NCI-H1092 treated with DMSO at 0.1 percent for 48 hours (cell line): Measurements from ENCODE around the gene DELE1.
A peak's percentile ranks its signal among the peaks of the same experiment; 100 is the strongest.

Source experiments
- DNase-seq: peaks from one replicate; lab custom pipeline; 2025; lab: John Stamatoyannopoulos, UW

DELE1 gene, protein sequence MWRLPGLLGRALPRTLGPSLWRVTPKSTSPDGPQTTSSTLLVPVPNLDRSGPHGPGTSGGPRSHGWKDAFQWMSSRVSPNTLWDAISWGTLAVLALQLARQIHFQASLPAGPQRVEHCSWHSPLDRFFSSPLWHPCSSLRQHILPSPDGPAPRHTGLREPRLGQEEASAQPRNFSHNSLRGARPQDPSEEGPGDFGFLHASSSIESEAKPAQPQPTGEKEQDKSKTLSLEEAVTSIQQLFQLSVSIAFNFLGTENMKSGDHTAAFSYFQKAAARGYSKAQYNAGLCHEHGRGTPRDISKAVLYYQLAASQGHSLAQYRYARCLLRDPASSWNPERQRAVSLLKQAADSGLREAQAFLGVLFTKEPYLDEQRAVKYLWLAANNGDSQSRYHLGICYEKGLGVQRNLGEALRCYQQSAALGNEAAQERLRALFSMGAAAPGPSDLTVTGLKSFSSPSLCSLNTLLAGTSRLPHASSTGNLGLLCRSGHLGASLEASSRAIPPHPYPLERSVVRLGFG

DNA sequence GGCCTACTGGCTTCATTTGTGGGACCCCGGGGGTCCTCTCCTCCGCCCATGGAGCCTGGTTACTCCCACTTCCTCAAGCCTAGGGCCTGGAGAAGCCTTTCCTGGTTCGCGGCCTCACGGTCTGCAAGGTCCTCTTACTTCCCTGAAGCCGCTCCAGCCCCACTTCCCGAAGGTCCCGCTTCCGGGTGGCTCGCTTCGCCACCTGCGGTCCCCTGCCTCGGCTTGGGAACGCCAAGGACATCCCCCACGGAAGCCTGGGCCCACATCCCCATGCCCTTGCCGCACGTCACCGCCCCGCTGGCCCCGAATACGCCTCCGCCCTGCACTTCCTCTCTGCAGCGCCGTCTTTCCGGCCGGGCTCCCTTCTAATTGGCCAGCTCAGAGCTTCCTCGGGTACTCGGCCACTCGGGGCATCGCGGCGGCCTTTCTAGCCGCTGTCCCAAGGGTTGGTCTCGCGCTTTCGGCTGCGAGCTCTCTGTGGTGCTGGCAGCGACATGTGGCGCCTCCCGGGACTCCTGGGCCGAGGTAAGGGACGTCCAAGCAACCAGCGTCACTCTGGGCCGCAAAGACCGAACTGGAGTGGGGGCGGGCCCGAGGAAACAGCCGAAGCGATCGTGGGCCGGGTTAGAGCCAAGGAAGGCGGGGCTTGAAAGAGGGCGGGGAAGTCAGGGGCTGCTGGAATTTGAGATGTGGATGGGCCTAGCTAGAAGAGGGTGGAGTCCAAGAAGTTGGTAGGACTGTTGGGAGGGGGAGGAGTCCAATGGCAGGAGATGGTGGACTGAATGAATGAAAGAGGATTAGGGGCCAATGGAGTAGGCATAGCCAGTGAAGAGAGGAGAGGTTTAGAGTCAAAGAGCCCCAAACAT lies at the start of gene DELE1:
DELE1 (plus strand) TSS at position 424 of the 866 bp plus-strand sequence; CDS start at position 495, 71 bp downstream.
- DNase-seq = peak; percentile 75

DNA sequence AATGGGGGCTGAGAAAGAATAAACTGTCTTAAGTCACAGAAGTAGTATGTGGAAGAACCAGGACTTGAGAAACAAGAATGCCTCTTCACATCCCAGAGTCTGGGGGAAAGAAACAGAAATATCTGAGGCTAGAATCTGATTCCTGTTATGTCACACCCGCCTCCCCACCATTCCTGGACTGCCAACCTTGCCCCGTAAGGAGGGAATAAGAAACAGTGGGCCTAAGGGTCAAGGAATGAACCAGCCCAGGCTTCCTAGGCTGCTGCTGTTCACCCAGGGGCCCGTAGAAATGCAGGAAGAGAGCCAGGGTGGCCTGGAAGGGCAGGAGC lies 49.8 kb upstream of the DELE1 start:
- DNase-seq = no peak

DNA sequence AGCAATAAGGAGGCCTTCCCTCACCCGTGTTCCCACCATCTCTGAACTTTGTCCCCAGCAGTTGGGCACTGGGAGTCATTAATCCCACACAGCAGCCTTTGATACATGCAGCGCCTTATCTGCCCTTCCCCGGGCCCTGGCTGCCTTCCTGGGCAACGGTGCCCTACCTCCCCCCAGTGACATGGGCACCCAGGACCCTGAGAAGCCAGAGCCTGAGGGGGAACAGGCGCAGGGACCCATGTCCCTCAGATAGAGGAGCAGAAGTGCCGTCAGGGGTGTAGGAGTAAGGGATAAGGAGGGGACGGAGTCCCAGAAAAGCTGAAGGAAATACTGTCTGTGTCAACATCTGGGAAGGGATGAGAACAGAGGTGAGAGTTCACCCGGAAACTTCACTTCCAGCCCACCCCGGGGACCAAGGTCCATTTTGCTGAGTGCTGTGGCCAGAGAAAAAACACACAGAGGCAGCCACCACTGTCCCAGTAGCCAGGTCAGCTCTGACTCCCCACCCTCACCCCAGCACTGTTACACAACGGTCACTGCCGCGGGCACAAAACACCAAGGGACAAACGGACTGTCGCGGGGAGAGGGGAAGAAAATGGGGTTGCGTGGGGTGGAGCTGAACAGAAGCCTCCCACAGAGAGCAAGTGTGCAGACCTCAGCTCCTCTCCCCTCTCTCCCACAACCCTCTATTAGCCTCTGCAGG lies 49.3 kb upstream of the DELE1 start:
- no peak for DNase-seq

DNA sequence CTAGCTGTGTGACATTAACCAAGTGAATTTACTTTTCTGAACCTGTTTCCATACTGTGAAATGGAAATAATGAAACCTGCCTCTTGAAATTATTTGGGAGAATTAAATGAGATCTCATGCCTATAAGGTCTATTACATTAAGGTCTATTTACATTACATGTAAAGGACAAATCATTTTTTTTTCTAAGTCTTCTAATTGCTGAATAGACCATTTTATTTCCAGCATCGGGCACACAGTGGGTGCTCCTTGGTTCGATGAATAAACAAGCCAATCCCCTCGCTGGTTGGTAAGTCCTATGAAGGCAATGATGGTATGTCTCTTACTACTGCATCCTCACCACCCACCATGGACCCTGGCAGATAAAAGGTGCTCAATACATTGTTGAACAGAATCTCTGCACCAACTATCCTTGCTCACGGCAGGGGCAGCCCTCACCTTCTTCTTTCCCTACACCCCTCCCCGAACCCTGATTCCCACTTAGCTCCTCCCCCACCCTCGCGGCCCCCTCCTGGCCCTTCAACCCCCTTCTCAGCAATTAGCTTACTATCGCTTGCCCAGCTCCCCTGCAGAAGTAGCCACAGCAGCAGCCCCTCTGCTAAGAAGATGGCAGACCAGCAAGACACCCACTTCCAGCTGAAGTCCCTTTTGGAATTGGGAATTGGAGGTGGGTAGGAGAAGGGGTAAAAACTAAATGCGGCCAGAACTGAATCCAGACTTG lies 48.5 kb upstream of the DELE1 start:
- DNase-seq = no peak

DNA sequence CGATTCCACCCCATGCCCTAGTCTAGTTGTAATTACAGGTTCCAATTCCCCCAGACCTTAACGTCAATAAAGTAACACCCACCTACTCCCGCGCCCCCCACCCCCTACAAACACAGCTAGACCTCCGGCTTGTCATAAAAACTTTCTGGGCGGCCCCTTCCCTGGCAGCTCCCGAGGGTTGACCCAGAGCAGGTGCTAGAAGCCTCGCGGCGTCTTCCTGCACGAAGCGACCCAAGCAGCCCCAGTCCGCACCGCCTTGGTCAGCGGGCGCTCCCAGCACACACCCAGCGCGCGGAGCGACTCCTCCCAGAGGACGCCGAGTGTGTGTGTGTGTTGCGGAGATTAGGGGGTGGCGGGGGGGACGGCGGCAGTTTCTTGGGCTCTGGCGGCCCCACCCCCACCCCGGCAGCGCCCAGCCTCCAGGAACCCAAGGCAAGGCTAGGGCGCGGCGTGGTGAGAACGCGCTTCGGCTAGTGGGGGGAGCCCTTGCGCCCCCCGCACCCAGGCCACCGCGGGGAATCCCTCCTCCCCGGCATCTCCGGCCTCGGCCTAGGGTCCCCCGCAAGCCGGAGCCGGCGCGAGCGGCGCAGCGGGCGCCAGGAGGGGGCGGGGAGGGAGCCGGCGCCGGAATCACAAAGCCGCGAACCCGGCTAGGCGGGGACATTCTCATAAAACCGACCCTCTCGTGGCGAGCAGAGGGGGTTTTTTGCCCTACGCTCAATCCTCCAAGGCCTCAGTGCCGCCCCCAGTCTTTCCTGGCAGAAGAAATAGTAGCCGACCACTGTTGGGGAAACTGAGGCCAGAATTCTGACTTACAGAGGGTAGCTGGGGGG lies 47.7 kb upstream of the DELE1 start:
- DNase-seq = no peak

DNA sequence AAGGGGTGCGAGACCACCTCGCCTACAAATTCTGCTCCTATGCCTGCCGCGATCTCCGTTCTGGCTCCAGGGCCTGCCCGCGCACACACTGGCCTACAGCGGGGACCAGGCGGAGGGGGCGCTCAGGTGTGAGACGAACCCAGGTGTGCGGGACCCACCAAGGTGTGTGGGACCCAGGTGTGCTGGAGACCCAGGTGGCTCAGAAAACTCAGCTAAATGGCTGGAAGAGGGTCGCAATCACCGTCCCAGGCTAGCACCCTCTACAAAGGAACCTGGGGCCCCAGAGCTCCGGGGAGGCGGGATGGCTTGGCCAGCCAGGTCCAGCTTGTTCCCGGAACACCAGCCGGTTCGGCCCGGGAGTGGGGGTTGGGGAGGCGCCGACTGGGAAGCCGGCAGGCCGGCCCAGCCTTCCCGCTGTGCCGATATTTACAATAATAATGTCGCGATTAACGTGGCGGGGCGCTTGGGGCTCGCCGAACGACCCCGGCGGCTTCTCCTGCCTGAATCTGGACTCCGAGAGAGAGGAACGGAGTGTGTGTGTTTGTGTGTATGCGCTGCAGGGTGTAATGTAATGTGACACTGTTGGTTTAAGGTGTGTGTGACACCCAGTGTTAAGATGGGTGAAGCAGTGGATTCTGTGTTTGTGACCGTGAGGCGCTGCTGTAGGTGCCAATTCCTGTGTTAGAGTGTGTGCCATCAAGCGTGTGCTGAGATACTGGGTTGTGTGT lies 46.9 kb upstream of the DELE1 start:
- DNase-seq = no peak

DNA sequence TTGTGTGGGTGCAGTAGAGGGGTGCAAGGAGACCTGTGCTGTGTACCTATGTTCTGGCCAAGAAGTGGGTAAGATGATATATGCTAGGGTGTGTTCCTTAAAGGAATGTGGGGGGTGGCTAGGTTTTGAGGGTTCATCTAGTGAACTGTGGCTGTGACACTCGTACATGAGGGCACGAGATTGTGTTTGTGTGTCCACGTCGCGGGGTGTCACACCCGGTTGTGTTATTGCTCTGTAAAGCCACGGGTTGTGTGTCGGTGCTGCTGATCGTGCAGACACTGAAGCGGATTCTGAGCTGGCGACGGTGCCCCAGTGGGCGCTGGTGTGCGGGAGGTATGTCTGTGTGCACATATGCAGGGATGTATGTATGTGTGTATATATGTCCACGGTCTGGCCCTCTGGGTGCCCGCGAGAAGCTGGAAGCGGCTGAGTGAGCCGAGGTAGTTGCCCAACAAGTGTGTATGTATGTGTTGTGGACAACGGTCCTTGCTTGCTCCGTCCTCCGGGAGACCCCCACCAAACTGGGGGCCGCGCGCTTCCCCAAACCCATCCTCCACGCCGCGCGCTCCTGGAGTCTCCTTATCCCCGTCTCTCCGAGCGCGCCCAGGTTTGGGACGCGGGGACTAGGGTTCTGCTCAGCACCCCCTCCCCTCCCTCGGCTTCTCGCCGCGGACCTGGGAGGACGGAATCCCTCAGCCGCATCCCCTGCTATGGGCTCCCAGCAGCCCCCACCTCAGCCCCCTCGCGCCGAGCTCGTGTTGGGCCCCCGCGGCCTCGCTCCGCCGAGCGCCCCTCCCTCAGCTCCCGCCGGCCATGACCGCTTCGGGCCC lies 46.1 kb upstream of the DELE1 start:
- DNase-seq = peak; percentile 7

DNA sequence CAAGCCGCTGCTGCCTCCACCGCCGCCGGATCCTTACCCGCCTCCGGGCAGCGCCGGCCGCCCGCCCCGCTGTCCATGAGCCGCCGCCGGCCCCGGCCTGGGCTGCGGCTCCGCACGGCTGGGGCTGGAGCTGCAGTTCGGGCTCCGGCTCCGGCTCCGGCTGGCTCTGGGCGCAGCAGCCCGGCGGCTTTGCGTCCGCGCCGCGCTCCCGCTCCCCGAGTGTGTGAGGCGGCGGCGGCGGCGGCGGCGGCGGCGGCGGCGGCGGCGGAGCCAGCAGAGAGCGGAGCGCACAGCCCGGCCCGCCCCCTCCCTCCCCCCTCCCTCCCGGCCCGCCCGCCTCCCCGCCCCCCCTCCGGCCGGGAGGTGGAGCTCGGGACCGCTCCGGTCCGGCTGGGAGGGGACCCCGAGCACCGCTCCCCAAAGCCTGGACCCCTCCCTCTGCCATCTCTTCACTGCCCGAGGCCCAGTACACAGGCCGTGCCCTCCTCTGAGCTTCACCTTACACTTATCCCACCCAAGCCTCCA lies 45.4 kb upstream of the DELE1 start, which contains the start of gene PCDH1:
PCDH1 (minus strand) TSS at position 225 of the 525 bp plus-strand sequence; CDS start at position 77, 148 bp downstream.
- peak; percentile 19 for DNase-seq

DNA sequence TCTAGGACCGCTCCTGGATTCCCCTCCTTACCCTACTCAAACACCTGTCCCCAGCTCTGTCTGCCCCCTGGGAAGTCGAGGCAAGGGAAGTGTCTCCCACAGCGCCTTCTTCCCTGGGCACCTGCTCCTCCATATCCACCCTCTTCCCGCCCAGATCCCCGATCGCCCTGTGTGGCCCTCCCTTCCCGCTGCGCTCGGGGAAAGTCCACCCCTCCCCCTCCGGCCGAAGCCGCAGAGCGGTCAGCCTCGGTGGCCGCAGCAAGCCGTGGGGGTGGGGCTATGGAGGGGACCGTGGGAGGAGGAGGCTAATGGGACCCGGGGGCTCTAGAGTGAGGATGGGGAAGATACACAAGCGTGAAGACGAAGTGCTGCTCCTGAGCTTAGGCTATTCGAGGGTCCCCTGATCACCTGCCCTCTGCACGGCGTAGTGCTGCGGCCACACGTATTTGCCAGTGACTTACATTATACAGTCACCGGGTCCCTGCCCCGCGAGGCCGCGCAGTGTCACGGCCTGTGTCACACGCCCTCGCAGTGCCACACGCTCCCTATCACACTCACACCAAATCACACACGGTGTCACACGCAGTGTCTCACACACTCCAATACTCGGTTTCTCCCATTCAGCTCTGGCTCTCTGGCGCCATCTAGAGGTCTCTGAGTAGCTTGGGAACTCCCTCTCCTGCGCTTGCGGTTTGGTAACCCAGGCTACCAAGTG lies 44.8 kb upstream of the DELE1 start:
- peak; percentile 77 for DNase-seq

DNA sequence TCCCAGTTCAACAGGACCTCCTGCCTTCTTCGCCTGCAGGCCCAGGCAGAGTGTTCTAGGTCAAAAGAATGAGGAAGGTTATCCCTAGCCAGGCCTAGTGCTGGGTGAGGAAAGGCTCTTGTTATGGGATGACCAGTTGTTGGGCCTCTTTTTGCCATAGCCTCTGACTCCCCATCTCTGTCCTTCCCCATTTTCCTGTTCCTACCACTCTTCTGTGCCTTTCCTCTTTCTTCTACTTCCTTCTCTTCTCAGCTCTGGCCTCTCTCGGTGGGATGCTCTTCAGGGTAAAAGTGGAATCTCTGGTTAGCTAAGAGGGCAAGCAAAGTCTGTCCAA lies 44.3 kb upstream of the DELE1 start:
- no peak for DNase-seq

DNA sequence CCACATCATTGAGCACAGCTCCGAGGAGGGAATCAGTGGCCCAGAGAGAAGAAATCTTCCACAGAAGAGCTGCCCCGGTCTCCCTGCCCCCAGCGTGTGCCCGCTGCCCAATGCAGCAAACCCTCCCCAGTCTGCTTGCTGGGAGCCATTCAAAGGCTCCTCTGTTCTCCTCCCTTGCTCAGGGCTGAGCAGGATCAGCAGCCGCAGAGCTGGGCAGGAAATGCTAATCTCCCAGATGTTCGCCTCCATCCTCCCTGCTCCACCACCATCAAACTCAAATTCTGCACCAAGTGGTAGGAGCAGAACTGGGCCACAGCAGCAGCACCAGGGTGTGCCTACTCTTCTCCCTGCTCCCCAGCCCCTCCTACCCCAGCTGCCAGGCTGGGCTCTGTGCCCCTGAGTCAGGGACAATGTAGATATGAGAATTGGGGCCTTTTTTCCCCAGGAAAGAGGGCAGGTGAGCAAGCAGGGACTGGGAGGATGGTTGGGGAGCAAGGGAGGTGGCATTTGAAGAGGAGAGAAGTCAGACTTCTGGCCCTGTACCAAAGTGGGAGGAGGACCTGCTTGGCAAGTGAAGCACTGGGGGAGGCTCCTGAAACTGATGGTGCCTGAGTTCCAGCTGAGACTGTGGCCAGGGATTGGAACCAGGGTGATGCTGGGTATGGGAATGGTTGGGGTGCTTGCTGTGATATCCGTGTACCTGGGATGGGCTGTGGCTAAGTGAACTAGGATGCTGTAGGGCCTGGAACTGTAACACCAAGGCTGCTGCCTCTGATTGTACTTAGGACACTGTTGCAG lies 43.5 kb upstream of the DELE1 start:
- no peak for DNase-seq

DNA sequence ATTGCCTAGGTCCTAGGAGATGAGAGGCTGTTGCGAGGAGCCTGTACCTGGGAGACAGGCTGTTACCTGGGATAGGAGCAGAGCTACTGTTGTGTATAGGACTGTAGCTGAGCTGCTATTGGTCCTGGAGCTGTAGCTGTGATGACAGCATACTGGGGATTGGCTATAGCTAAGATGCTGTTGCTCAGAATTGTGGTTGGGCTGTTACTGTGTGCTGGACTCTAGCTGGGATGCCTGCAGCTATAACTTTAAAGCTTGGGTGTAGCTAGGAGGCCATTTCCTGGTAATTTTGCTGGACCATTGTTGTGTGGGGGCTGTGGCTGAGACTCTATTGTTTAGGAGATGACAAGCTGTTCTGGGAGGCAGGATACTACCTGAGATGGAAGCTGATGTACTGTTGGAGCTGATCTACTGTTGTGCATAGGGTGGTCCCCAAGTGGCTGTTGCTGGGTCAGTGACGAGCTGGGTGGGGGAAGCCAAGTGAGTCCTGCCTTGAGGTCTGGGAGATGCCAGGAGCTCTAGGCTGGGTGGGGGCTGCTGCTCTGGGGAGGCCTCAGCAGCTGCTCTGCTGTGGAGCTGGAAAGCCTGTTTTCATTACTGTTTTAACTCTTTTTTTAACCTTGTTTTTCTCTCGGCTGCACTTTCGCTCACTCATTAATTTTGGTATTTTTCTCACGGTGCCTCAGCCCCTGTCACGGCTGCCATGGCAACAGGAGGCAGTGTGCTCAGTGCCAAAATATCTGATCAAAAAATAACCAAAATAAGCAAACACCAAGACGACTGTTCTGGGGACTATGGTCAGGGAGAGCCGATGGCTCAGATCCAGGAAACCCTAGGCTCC lies 42.5 kb upstream of the DELE1 start:
- DNase-seq = no peak

DNA sequence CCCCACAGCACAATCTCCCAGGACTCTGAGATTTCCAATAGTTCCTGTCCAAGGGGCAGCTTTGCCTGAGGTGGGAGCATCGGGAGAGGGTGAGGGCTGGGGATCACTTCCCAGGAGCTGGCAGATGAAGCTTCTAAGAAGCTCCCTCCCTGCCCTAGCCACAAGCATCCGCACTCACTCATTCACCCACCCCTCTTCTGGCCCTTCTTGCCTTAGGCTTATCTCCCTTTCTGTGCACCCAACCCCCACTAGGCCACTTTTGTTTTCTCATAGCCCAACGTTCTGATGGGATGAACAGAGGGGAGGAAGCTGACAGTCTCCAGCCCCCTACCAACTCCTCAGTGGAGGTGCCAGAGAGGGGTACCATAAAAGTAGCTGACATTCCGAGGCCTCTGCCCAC lies 41.8 kb upstream of the DELE1 start:
- no peak for DNase-seq

DNA sequence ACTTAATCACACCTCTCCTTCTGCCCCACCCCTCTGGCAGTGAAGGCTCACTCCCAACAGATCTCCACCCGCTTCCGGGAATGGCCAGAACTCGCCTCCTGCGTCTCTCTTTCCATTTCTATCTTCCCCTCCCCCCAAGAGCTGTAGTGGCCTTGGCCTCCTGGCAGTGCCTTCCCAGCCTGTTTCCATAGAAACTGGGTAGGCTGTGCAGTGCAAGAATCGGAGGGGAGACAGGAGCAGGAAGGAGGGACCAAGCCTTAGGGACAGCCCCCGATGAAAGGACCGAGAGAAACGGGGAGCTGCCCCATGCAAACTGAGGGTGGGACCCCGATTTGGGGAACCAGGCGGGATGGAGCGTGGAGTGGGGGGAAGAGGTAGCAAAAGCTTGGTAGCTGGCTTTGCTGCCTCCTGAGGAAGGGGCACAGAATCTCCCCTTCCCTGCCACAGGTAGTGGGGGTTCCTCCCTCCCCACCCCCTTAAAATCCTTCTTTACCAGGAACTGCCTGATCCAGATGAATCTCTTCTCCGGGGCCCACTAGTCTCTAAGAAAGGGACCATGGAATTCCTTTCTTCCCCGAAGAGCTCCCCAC lies 41.0 kb upstream of the DELE1 start:
- DNase-seq = peak; percentile 15

DNA sequence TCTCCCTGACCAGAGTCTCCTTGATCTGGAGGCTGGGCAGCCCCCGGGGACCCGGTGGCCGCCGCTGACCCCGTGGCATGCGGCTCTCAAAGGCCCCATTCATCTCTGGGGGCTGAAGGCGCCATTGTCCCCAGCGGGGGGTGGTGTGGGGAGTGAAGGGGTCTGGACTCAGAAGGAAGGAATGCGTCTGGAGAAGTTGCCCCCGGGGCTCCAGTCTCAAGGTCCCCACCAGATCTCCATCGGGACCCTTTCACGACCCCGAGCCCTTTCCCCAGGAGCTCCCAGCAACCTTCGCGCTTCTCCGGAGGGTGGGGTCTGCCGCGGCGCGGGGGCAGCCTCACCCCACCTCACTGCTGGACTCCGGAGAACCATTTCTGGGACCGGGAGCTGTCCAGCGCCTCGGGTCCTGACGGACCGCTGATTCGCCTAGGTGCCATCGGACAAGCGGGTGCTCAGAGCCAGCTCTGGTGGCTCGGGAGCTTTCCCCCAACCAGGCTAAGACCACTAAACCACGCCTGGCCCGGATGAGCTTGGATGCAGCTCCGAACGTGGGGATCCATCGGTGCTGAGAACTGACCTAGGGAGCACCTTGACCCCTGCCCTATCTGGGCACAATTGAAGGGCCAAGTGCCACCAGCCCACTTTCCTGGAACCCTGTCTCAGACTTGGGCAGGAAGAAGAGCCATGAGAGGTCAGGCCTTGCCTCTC lies 40.3 kb upstream of the DELE1 start:
- no peak for DNase-seq
